ENCODE results near the gene NUDT10. TPM values are rescaled to one million over a fixed set of nuclear protein-coding genes. Genes with fewer than 3 reads are reported as not detected.
"Not testable (repeated sequence)": the region's sequence is repeated elsewhere in the genome, so short reads cannot be mapped to it uniquely, and the experiment has no call there.

NUDT10 gene
- total RNA-seq: 39.1 TPM

GRCh38 chrX:51332188-51332942 lies at the start of gene NUDT10:
NUDT10 (plus strand) TSS chrX:51332822; CDS start chrX:51332966, 144 bp downstream.
- DNase-seq: peak; percentile 17

DNA sequence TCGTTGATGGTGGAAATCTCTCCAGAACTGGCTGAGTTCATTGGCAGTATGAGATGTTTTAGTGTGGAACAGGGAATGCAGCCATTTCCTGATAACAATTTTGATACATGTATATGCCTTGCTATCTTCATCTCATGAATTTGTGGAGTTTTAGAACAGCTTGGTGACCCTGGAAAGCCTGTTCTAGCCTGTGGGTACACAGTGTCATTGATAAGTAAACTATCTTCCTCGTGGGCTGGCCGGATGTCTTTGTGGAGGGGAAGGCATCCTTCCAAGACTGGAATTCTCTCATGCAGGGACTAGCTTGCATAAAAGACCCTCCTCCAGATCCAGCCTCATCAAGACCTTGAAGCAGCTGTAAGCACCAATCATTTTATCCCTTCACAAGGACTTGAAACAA lies 40.2 kb upstream of the NUDT10 start:
- no peak for DNase-seq

DNA sequence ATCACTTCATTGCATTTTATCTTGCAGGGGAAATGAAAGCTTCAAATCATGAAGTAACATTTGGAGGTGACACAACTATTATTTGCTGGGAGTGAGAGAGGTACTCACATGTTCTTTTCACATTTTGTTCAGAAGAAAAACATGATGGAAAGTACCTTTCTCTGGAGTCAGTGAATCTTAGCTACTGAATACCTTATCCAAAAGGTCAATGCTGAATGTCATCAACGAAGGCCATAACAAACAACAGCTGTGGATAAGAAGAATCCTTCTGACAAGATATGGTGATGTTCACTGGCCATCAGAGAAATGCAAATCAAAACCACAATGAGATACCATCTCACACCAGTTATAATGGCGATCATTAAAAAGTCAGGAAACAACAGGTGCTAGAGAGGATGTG lies 36.5 kb upstream of the NUDT10 start:
- DNase-seq: no peak

DNA sequence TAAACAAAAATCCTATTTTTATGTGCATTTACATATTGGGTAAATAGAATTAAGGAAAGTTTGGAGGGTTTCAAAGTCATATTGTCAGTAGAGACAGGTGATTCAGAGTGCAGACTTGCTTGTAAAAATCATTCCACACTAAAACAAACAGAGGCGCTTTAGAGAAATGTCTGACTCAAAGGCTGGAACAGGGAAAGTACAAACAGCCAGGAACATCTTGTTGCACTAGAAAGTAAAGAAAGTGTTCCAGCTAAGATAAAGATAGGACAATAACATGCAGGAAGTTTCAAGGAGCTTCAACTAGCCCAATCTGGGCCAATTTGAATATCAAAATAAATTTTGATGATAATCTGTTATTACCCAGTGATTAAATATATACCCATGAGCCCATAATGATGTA lies 16.4 kb upstream of the NUDT10 start:
- DNase-seq: no peak

DNA sequence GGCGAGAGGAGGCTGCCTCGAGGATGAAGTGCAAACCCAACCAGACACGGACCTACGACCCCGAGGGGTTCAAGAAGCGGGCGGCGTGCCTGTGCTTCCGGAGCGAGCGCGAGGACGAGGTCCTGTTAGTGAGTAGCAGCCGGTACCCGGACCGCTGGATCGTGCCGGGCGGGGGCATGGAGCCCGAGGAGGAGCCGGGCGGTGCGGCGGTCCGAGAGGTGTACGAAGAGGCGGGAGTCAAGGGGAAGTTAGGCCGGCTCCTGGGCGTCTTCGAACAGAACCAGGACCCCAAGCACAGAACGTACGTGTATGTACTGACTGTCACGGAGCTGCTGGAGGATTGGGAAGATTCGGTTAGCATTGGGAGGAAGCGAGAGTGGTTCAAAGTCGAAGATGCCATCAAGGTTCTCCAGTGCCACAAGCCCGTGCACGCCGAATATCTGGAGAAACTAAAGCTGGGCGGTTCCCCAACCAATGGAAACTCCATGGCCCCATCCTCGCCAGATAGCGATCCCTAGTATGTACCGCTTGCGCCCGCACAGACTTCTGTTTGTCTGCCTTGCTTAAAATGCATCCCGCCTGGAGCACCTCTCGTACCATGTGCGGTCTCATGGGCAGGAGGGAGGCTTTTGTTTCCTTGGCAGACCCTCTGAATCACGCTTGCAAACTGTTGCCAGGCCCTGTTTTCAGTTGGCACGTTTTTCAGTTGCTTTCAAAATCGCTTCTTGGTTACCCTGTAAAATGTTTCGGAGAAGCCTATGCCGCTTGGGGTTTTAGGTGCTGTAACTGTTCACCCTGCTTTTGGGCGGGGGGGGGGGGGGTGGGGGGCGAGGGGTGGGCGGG lies 542 bp downstream of the NUDT10 start:
- not testable (repeated sequence) for DNase-seq

- DNase-seq: no peak
Measured at GRCh38 chrX:51334276-51334675, 1.7 kb downstream of the NUDT10 start.

DNA sequence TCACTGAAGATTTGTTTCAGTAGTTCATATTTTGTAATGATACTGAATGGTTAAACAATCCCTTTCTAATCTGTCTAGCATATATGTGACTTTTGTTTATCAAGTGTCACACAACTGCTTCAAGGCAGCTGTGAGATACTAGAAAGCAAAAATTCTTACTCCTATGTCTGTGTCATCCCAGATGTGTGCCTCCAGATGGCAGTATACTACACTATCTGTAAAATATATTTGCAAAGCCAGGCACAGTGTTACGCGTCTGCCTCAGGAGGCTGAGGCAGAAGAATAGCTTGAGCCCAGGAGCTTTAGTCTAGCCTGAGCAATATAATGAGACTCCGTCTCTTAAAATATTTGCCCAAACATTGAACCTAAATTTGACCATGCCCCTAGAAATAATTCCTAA lies 4.0 kb downstream of the NUDT10 start:
- DNase-seq: no peak

GRCh38 chrX:51361251-51361650 lies 28.6 kb downstream of the NUDT10 start:
- DNase-seq: no peak

DNA sequence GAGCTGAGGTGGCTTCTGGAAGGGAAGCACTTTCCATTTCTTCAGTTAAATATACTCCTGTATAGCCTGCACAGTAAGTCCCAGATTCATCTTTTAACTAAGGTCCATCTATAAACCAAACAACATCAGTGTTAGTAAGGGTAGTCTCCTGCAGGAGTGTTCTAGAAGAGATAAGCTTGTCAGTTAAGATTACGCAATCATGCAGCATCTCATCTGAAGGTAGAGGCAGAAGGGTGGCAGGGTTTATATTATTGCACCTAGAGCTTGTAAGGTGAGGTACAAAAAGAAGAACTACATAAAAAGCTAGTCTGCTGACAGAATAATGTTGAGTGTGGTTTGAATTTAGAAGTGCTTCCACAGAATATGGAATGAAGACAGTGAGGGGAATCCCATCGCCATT lies 44.0 kb downstream of the NUDT10 start:
- no peak for DNase-seq

Other genes with a start within 250 kb of the NUDT10 start
- gene NUDT11, start 163.8 kb downstream of the NUDT10 start, total RNA-seq: 95.8 TPM